ENCODE data around the gene FAM20C.

Gene FAM20C

DNA sequence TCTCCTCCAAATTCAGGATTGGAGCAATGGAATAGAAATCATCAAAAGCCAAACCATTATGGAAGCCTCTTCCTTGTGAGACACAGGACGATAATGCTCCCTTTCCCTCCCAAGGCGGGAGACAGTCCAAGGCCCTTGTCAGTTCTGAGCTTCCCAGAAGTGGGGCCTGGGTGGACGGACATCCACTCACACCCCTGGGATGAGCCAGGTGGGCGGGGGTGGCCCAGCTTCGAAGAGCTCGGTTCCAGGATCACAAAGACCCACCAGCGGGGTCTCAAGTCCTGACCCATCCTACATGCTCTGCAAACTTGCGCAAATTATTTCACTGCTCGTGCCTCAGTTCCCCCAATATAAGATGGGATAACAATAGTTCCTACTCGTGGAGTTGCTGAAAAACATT is 87.5 kb downstream of the FAM20C start:
- ChIA-PET CTCF (interaction anchor here (0.7 kb wide), 1 partner anchor 14 kb away, joined by 3 read pairs; no protein-coding TSS in a partner anchor), POLR2A (no interaction called here)
- no peak for TF ChIP-seq PRDM1 (tag by site-specific recombination; IDR thresholded peaks at IDR 0.05)
- TF ChIP-seq ZNF48 (tag by site-specific recombination; IDR thresholded peaks at IDR 0.05): no peak
- TF ChIP-seq GLIS2 (tag by site-specific recombination; IDR thresholded peaks at IDR 0.05): no peak
- TF ChIP-seq ZSCAN23 (tag by site-specific recombination; IDR thresholded peaks at IDR 0.05): no peak
- no peak for TF ChIP-seq ZNF16 (tag by site-specific recombination; IDR thresholded peaks at IDR 0.05; ENCODE audit: low read depth)
- TF ChIP-seq MYNN (tag by site-specific recombination; IDR thresholded peaks at IDR 0.05; ENCODE audit: borderline replicate concordance): no peak
- TF ChIP-seq ZSCAN16 (tag by site-specific recombination; IDR thresholded peaks at IDR 0.05): no peak
- TF ChIP-seq, protein P1, sequence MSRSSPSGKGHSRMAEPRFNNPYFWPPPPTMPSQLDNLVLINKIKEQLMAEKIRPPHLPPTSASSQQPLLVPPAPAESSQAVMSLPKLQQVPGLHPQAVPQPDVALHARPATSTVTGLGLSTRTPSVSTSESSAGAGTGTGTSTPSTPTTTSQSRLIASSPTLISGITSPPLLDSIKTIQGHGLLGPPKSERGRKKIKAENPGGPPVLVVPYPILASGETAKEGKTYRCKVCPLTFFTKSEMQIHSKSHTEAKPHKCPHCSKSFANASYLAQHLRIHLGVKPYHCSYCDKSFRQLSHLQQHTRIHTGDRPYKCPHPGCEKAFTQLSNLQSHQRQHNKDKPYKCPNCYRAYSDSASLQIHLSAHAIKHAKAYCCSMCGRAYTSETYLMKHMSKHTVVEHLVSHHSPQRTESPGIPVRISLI (tag by site-specific recombination; IDR thresholded peaks at IDR 0.05): no peak
- TF ChIP-seq SCRT2 (tag by site-specific recombination; IDR thresholded peaks at IDR 0.05): no peak
- no peak for TF ChIP-seq IKZF3 (tag by site-specific recombination; IDR thresholded peaks at IDR 0.05)
- TF ChIP-seq, protein P2, sequence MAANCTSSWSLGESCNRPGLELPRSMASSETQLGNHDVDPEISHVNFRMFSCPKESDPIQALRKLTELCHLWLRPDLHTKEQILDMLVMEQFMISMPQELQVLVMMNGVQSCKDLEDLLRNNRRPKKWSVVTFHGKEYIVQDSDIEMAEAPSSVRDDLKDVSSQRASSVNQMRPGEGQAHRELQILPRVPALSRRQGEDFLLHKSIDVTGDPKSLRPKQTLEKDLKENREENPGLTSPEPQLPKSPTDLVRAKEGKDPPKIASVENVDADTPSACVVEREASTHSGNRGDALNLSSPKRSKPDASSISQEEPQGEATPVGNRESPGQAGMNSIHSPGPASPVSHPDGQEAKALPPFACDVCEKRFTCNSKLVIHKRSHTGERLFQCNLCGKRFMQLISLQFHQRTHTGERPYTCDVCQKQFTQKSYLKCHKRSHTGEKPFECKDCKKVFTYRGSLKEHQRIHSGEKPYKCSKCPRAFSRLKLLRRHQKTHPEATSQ (tag by site-specific recombination; IDR thresholded peaks at IDR 0.05): no peak
- TF ChIP-seq, protein P3, sequence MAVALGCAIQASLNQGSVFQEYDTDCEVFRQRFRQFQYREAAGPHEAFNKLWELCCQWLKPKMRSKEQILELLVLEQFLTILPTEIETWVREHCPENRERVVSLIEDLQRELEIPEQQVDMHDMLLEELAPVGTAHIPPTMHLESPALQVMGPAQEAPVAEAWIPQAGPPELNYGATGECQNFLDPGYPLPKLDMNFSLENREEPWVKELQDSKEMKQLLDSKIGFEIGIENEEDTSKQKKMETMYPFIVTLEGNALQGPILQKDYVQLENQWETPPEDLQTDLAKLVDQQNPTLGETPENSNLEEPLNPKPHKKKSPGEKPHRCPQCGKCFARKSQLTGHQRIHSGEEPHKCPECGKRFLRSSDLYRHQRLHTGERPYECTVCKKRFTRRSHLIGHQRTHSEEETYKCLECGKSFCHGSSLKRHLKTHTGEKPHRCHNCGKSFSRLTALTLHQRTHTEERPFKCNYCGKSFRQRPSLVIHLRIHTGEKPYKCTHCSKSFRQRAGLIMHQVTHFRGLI (tag by site-specific recombination; IDR thresholded peaks at IDR 0.05): no peak
- H3K9me3 ChIP-seq (ENCODE audit: control insufficient read depth, insufficient read depth, low read depth, low read length): no peaks in the 10 kb centered on the region
- no peak overlapping the region for H3K27ac ChIP-seq (ENCODE audit: extremely low read depth, low read depth, low read length)
- no peaks in the 10 kb centered on the region for H3K36me3 ChIP-seq (ENCODE audit: control insufficient read depth in 2 of 2, insufficient read depth in 1 of 2, low read length in 2 of 2)
- H3K4me3 ChIP-seq (ENCODE audit: low read depth, low read length): no peak overlapping the region
- no peaks in the 10 kb centered on the region for H3K4me1 ChIP-seq (ENCODE audit: control insufficient read depth, insufficient read depth, low read length)

DNA sequence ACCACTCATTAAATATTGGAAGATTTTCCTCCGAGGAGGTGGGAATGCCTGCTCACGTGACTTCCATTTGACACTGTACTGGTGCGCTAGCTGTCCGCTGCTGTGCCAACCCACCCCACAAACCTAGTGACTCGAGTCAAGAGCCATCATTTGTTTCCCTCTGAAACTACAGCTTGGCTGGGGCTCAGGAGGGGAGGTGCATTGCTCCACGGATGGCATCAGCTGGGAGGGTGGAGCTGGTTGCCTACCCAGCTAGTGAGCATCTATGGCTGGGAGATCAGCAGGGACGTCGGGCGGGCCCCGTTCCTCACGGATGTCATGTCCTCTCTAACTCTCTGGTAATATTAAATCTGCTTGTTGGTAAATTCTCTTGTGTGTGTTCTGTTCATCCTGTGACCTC is 88.1 kb downstream of the FAM20C start:
- Histone ChIP-seq H3K4me1 (ENCODE audit: control insufficient read depth, insufficient read depth, low read length) (no peaks in the 10 kb centered on the region), H3K4me3 (ENCODE audit: low read depth, low read length) (no peak overlapping the region), H3K36me3 (ENCODE audit: control insufficient read depth in 2 of 2, insufficient read depth in 1 of 2, low read length in 2 of 2) (no peaks in the 10 kb centered on the region), H3K27ac (ENCODE audit: extremely low read depth, low read depth, low read length) (no peak overlapping the region), H3K9me3 (ENCODE audit: control insufficient read depth, insufficient read depth, low read depth, low read length) (no peaks in the 10 kb centered on the region)
- no peak for TF ChIP-seq OVOL3 (tag by site-specific recombination; IDR thresholded peaks at IDR 0.05)
- TF ChIP-seq MYNN (tag by site-specific recombination; IDR thresholded peaks at IDR 0.05; ENCODE audit: borderline replicate concordance): no peak
- TF ChIP-seq ZFP3 (tag by site-specific recombination; IDR thresholded peaks at IDR 0.05; ENCODE audit: low read depth): no peak
- TF ChIP-seq ZNF629 (tag by site-specific recombination; IDR thresholded peaks at IDR 0.05): no peak
- TF ChIP-seq, protein P4, sequence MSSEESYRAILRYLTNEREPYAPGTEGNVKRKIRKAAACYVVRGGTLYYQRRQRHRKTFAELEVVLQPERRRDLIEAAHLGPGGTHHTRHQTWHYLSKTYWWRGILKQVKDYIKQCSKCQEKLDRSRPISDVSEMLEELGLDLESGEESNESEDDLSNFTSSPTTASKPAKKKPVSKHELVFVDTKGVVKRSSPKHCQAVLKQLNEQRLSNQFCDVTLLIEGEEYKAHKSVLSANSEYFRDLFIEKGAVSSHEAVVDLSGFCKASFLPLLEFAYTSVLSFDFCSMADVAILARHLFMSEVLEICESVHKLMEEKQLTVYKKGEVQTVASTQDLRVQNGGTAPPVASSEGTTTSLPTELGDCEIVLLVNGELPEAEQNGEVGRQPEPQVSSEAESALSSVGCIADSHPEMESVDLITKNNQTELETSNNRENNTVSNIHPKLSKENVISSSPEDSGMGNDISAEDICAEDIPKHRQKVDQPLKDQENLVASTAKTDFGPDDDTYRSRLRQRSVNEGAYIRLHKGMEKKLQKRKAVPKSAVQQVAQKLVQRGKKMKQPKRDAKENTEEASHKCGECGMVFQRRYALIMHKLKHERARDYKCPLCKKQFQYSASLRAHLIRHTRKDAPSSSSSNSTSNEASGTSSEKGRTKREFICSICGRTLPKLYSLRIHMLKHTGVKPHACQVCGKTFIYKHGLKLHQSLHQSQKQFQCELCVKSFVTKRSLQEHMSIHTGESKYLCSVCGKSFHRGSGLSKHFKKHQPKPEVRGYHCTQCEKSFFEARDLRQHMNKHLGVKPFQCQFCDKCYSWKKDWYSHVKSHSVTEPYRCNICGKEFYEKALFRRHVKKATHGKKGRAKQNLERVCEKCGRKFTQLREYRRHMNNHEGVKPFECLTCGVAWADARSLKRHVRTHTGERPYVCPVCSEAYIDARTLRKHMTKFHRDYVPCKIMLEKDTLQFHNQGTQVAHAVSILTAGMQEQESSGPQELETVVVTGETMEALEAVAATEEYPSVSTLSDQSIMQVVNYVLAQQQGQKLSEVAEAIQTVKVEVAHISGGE (tag by site-specific recombination; conservative IDR thresholded peaks at IDR 0.05; ENCODE audit: low read depth): no peak
- TF ChIP-seq ZNF140 (tag by site-specific recombination; IDR thresholded peaks at IDR 0.05): no peak
- TF ChIP-seq ZBTB17 (tag by site-specific recombination; IDR thresholded peaks at IDR 0.05): no peak
- ChIA-PET CTCF (interaction anchor here (0.7 kb wide), 1 partner anchor 14 kb away, joined by 3 read pairs; no protein-coding TSS in a partner anchor), POLR2A (no interaction called here)
